CD1c-positive myeloid dendritic cell (primary cell): ENCODE data around the gene COG8.
A peak's percentile ranks its signal among the peaks of the same experiment; 100 is the strongest.

ENCODE experiments used
- DNase-seq: peaks from one replicate; pipeline ENCODE4 v3.0.0-alpha.2; 2016; ENCODE audit errors: extremely low spot score

COG8 gene

DNA sequence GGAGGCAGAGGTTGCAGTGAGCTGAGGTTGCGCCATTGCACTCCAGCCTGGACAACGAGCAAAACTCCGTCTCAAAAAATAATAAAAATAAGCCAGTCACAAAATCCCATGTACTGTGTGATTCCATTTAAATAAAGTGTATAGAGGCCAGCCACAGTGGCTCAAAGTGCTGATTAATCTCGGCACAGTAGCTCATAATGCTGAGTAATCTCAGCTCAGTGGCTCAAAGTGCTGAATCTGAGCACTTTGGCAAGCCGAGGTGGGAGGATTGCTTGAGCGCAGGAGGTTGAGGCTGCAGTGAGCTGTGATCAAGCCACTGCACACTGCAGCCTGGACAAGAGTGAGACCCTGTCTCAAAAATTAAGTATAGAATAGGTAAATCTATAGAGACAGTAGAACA, 7.3 kb upstream of the COG8 start:
- DNase-seq: no peak

DNA sequence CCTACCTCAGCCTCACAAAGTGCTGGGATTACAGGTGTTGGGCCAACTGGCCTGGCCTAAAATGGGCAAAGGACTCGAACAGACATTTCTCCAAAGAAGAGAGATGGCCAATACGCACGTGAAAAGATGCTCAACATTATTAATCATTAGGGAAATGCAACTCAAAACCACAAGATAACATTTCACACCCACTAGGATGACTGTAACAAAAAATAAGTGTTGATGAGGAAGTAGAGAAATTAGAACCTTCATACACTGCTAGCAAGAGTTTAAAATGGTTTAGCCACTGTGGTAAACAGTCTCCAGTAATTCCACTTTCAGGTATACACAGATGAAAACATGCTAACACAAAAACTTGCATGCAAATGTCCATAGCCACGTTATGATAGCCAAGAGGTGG, 6.6 kb upstream of the COG8 start:
- peak; percentile 74 for DNase-seq

DNA sequence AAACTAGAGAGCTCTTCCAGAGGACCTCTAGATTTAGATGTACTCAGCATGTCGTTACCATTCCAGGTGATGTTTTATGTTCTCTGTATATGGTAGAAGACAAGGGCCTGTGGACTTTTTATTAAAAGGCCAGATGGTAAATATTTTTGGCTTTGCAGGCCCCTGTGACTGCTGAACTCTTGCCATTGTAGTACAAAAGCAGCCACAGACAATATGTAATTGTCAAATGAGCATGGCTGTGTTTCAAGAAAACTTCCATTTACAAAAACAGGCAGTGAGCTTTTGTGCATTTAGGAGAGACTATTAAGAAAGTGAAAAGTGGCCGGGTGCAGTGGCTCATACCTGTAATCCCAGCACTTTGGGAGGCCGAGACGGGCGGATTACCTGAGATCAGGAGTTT, 4.8 kb upstream of the COG8 start:
- no peak for DNase-seq

DNA sequence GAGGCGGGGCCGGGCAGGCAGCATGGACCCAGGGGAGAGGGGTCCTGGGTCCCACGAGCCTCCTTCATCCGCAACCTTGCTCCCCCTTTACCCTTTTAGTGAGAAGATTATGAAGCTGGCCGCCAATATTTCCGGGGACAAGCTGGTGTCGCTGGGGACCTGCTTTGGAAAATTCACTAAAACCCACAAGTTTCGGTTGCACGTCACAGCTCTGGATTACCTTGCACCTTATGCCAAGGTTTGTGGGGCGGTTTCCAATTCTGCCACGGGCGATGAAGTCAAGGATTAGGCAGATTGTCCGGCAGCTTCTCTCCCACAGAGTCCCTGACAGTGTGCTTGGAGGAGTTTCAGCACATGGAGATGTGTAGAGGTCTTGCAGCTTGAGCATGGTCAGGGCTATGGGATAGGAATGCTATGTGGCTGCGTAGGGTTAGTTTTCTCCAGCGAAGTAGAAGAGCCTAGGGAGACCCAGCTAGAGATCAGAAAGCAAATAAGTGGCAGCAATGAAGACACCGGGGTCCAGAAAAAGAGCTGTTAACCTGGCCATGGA, 806 bp upstream of the COG8 start:
- peak; percentile 3 for DNase-seq

DNA sequence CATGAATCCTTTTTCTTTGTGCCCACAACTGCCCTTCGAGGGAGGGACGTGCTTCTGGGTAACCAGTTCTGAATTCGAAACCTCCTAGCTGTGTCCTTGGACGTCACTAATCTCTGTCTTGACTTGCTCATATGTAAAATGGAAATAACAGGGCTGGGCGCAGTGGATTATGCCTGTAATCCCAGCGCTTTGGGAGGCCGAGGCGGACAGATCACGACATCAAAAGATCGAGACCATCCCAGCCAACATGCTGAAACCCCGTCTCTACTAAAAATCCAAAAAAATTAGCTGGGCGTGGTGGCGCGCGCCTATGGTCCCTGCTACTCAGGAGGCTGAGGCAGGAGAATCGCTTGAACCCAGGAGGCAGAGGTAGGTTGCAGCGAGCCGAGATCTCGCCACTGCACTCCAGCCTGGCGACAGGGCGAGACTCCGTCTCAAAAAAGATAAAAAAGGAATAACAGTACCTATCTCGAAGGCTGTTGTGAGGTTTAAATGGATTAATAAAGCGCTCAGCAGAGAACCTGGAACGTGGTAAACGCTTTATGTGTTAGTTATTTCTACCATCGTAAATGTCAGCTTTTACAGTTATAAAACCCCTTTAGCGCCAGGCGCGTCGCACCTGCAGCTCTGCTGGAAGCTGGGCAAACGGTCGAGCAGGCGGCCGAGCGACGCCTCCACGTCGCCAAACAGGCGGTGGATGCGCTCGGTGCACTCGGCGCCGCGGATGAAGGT, 641 bp downstream of the COG8 start:
- no peak for DNase-seq

DNA sequence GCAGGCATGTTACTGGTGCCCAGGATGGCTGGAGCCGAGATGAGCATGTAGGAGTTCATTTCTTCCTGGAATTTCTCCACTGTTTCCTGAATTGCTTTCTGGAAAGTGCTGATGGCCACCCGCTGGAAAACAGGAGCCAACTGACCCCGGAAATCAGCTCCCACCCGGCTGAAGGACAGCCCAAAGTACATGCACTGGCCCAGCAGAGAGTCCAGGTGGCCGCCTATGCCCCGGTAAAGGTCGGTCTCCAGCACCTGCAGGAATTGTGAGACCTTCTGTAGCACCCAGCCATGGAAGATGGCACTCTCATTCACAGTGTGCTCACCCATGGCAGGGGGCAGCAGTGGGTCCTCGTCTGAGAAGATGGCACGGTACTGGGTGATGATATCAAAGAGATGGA, 4.7 kb downstream of the COG8 start:
- no peak for DNase-seq

DNA sequence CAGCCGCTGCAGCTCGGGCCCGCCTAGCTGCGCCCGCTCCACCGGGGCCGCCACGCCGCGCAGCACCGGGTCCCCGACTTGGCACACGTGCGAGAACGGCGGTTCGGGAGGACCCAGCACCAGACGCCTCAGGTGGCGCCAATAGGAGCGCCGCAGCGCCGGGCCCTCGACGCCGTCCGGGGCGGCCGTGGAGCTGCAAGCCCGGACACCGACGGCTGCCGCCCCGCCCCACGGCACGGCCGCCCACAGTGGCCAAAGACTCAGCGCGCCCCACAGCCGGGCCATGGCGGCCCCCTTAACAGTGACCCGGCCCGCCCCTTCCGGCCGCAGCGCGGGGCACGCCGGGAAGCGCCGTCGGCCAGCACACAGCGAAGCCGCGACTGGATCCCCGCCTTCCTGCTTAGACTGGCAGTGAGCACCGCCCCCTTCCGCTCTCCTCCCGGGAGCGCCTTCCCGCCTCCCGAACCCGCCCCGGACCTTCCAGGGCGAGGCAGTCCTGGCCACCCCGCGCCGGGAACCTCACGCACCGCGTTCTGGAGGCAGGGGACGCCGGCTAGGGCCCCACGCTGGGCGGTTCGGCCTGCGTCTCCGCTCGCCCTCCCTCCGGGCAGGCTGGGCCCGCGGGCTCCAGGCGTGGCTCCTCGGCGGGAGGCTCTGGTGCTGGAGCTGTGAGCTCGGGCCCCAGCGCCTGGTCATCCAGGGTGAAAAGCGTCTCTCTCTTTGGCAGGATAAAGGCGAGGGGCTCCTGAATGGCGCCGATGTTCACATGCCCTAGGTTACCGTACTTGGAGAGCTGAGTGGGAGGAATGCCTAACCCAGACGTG, 8.9 kb downstream of the COG8 start, which contains the start of gene PDF:
Gene PDF (minus strand): TSS at position 303 of the 824 bp plus-strand sequence. CDS start 18 bp downstream, at position 285.
- DNase-seq: peak; percentile 93

DNA sequence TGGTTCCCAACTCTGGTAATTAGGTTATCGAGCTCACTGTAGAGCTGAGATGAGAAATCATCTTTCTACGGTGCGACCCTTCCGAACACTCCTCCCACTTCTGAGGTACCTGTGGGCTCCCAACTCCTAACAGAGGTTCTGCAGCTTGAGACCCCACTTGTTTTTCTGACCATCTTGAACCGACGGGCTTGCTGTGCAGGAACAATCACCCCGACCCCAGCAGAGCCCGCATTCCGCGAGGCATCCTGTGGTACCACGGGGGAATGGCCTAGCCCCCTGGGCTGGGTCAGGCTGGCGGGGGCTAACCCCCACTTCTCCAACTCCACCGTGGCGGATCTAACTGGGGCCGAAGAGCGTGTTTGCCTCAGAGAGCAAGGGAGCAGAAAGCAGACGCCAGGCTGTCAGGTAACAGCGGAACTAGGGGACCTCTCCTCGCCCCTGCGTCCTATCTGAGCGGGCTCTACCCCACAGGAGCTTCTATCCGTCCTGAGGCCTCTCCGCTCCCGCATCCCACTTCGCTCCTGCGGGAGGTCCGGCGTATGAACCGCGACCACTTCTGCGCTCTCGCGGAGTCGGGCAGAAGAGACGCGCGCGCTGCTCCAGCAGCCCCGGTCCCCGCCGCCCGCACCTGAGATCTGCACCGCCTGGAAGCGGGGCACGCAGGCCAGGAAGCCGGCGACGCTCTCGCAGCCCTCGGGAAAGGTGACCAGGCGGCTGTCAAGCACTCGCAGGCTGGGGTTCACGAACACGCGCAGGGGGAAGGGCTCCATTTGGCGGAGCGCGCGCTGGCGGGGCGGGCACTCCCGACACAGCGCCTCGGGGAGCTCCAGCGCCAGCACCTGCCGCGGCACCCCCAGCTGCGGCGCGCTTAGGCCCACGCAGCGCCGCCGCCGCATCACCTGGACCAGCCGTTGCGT, 9.7 kb downstream of the COG8 start:
- no peak for DNase-seq

DNA sequence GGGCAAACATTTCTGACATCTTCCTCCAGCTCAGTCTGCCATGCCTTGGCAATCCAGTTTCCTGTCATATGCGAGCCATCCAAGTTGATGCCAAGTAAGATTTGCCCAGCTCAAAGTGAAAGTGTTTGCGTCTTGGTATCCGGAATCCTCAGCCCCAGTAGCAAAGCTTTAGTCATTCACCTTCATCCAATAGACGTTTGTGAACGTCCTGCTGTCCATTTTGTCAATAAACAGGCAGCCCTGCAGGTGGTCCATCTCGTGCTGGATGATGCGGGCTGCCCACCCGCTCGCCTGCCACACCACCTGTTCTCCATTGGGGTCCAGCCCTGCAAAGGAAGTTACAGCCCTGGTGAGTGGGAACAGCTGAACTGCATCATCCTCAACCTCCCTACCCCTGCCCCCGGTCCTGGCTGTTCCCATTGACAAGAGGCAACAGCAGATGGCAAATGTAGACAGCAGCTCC, 10.5 kb downstream of the COG8 start:
- DNase-seq: no peak

DNA sequence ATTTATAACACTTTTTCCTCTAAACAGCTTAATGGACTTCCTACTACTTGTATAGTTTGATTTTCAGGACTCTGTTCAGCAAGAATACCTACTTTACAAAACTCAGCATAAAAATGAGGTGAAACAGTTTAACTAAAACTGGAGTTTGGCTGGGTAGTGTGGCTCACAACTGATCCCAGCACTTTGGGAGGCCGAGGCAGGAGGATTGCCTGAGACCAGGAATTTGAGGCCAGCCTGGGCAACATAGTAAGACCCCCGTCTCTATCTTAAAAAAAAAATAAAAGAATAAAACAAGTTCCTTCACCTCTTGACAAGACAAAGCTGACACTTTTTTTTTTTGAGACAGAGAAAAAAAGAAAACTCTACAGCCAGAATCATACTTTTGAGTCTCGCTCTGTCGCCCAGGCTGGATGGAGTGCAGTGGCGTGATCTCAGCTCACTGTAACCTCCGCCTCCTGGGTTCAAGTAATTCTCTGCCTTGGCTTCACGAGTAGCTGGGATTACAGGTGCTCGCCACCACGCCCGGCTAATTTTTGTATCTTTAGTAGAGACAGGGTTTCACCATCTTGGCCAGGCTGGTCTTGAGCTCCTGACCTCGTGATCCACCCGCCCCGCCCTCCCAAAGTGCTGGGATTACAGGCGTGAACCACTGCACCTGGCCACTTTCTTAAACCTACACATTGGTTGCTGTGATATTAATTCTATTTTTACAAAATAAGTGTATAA, 11.6 kb downstream of the COG8 start:
- no peak for DNase-seq

DNA sequence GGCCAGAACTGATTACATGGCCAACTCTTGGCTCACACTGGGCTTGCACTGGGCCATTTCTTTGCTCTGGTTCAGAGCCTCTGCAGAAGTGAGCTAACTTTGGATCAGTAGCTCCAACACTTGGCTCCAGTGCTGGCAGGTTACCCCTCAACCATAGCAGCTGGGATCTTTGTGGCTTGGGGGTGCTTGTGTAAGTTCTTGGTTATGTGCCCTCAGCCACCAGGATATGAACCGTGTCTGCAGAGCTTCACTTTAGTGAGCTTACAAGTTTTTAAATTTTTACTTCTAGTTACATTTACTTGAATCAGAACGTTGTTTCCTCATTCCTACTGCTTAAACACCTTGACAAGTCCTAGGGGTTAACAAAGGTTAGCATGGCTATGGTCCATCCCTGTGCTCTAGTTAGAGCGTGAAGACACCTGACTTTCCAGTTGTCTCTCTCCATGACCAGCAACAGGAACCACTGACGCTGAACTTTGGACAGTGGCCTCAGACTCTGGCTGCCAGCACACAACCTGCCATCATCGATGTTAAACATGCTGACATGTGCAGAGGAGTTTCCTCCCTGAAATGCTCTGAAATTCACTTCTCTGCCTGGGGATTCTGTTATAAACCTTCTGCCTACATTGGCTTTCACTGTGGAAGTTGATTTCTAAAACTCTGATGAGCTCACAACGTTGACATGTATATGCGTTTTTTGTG, 13.0 kb downstream of the COG8 start:
- DNase-seq: no peak

DNA sequence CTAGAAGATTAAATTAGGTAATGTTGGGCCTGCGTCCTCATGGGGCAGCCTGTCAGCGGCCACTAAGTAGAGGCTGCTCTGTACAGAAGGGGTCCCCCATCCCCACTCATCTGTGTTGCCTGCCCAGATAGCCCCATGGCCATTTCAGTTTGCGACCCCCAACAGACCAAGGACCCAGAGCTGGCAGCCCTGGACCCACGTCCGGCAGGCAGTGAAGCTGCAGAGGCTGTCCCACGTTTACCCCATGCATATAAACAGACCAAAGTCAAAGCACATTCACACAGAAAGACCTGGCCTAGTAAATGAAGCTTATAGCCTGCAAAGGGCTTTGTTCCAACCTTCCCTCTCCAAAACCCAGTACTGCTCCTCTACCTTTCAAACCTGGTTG, 13.6 kb downstream of the COG8 start:
- no peak for DNase-seq

DNA sequence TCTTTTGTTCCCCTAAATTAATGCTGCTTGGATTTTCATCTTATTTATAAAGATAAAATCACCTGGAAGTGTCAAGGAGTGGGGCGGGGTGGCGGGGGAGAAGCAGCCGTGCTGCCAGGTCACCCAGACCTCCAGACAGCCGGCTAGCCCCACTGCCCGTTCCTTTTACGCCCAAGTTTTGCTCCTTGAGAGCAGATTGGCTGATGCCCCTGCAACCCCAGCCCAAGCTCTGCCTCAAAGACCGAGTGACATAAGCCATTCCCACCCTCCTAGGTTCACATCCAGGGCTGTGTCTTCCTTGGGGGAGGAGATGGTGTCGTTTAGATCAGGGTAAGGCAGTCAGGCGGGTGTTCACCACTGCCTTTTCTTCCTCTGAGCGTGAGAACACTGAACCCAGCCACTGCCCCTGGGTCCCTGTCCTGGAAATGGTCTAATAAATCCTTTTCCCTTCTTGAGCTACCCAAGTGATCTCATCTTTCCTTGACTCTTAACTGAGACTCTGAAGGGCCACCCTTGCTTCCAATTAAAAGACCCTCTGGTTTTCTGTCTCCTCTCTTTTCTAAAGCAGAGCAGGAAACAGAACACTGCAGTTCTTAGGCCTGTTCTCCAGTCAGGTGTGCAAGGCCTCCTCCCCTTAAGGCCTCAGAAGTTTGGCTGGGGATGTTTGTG, 14.6 kb downstream of the COG8 start:
- DNase-seq: no peak

DNA sequence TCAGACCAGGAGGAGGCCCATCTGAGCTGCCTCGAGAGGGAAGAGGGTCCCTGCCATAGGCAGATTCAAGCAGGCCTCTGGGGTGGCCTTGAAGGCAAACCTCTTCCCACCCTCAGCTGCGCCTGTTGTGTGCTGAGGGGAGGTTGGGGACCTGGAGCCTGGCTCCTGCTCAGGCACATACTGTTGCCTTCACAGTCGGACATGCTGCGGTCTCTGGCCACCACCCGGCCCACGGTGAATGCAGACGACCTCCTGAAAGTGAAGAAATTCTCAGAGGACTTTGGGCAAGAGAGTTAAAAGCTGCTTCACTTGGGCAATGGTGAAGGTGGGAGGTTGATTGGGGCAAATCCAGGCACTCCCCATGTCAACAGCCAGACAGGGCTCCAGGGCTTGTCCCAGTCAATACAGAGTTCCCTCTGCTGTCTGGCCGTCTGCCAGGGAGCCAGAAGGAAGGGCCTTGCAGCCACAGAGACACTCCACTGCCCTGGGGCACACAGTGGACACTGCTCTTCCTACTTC, 15.3 kb downstream of the COG8 start:
- DNase-seq: peak; percentile 52

DNA sequence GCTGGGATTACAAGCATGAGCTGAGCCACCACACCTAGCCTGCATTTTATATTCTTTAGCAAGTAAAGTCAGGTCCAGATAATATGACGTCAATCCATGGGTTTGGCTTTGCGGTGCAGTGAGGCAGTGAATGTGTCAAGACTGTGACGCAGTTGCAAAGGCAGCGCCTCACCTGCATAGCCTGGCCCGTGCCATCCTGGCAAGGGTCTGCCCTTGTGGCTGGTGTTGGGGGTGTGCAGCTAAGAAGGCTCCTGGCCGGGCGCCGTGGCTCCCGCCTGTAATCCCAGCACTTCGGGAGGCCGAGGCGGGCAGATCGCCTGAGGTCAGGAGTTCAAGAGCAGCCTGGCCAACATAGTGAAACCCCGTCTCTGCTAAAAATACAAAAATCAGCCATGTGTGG, 15.9 kb downstream of the COG8 start:
- DNase-seq: no peak

DNA sequence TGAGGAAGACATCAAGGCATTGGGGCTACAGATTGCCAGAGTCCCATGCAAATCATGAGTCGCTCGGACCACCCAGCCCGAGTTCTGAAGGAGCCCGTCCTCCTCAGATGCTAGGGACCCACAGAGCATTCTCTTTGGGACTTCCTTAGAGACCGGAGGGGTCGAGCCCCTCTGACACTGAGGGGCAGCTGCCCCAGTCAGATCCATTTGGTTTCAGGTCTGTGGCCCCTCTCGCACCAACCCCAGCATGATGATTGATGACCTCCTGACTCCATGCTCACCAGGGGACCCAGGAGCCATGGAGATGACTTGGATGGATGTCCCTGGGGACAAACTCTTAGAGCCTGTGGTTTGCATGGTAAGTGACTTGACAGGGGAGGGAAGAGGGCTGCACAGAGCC, 17.0 kb downstream of the COG8 start:
- DNase-seq: no peak

DNA sequence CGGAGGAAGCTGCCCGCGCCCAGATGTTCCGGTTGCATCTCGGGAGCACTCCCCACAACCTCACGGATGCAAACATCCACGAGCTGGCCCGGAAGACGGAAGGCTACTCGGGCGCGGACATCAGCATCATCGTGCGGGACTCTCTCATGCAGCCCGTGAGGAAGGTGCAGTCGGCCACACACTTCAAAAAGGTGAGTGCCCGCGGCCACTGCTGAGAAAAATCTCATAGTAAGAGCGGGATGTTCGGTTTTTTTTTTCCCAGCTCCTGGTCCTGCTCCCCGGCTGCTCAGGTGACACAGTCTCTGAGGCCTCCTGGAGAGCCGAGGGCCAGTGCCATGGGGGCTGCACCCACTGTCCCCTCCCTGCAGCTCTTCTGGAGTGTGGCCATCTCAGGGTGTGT, 18.3 kb downstream of the COG8 start:
- DNase-seq: no peak

DNA sequence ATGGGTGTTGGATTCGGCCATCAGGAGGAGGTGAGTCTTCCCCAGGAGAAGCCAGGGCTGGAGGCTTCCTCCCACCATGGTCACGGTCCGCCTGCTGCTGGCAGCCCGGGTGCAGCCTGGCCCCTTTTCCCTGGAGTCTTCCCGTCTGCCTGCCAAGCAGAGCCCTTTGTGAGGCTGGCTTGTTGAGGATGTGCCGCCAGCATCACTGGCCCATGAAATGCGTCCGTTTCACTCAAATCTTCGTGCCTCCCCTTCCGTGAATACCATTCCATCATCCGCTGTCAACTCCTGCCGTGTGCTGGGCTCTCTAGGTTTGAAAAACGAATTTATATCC, 18.7 kb downstream of the COG8 start:
- DNase-seq: no peak

DNA sequence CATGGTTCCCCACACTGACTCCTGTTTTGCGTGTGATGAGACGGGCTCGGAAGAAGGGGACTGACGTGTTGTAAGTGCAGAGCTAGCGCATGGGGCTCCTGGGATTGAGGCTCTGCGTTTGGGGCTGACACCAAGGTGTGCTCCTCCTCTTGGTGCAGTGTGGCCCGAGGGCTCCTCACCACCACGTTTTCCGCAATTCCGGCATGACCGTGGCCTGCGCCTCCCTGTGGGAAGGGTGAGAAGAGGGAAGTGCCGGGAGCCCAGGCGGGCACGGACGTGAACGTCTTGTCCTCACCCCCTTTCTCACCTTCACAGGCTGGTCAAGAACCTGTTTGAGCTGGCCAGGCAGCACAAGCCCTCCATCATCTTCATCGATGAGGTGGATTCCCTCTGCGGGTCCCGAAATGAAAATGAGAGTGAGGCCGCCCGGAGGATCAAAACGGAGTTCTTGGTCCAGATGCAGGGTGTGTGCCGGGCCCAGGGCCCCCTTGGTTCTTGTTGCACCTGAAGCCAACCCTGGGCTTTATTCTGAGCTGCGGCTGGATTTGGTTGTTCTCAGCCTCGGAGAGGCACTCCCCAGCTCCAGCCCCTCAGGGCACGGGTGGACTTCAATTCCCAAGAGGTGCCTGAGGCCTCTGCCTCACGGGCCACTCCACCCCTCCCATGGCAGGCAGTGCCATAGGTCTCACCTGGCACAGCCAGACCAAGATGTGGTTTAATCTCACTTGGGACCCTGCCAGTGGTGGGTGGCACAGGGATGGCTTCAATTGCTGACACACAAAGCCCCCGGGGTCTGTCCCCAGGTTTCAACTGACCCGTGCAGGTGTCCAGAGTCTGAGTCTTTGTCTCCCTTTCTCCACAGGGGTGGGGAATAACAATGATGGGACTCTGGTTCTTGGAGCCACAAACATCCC, 19.3 kb downstream of the COG8 start:
- DNase-seq: no peak
